ENCODE results near the gene SMYD2.

Gene SMYD2

DNA sequence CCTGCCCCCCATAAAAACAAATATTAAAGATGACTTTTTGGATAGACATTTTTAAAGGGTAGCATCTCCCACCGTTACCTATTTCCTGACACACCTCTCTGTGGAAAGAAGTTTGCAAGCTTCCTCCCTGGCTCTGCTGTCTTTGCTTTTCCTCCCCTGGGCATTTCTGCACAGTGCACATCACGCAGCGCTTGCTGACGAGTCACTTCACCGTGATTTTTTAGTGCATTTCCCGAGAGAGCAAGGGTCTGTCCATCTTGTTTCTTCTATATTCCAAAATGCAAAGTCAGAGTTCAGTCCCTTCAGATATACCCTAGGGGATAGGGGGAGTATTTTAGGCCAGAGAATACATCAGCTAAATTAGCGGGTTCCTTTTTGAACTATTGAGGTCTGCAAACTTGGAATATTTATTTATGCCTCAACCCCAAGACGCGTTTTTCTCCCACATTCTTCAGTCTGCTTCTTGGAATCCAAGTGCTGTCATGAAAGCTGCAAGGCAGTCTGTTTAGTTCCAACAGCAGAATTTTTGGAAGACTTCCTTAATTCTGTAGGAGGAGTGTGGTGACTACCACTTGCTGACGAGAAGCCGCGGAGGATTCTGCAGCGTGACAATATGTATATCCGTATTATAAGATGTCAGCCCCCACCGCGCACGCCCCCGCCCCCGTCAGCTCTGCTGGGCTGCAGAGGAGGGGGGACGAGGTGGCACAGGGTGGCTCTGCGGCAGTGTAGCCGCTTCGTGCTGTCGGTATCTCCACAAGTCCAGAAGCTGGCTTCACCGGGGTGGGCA lies 22.4 kb downstream of the SMYD2 start:
- no peak for DNase-seq

DNA sequence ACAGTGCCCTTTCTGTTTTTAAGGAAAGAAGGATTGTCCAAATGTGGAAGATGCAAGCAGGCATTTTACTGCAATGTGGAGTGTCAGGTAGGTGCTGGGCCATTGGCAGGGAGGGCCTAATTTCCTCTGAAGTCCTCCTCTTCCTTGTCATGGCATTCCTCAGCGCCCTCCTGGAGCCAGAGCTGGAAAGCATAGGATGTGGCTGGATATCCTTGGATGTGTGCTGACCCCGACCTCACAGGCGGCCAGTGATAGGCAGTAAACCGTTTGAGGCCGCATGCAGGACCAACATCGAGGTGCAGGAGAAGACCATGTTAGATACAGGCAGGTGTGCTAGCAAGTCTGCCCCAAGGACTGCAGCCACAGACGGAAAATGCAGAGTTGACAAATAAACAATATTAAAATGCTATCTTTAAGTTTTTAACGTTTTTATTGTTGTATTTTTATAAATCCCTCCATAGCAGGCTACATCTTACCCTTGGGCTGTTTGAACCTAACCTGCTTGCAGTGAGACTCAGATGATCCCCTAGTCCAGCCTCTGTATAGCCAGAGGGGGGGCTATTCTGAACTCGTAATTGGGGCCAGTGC lies 24.3 kb downstream of the SMYD2 start:
- DNase-seq = no peak

DNA sequence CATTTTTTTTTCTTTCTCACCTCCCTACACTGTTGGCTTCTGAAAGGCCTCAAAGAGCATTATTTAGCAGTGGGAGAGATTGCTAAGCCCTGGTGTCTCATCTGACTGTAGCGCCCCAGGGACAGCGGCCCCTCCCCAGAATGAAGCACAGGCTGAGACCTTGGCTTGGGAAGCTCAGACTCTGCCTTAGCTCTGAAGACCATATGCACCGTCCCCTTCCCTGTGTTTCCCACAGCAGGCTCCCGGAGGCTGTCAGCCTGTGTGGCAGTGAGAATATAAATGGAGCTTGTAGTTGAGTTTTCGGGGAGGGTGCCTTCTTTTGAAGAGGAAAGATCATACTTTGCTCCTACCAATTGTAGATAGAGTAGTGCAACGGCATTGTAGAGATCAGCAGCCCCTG lies 25.3 kb downstream of the SMYD2 start:
- DNase-seq = no peak

DNA sequence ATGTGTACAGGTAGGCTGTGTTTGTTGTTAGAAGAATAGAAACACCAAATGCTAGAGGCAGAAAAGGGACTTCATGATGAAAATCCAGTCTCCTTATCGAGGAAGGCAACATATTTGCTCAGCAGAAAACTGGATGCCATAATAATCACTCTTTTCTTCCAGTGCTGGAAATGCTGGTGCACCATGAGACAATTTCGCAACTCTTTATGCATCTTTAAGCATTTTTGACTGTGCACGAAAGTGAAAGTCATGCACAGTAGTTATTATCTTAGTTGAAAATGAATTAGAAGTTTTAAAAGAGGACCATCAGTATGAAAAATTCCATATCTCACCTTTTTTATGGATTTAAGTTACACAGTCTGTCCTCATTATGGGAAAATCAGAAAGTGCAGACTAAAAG lies 29.1 kb downstream of the SMYD2 start:
- no peak for DNase-seq

DNA sequence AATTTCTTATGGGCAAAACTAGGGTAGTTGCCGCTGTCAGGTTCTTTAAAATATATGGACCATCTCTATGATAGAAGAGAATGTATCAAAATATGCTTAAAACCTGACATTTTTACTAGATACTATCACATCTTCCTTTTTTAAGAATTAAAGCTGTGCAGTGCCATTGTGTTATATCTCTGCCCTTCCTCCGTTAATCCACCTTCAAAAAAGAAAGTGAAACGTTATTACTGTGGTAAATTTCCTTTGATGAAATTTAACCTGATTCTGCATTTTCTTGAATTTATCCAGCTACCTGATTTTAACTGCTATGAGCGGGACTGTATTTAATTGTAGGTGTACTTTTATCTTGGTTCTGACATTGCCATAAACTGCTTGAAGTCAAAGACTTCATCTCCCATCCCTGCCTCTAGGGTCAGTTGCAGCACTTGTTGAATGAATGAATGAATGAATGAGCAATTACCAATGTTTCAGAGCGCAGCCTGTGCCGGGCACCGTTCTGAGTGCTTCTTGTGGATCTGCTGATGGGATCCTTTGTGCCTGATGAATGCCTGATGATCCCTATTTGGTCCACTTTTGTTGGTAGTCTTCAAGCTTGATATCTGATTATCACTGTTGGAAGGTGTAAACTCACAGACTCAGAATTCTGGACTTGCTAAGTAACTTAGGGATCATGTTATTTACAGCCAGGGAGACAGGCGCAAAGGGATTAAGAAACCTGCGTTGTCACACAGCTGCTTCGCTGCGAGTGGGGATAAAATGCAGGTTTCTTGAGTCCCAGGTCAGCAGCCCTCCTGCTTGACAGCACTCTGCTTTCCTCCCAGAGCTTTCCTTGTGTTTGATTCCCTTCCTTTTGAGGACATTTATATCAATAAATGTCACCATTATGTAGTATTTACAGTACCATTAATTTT lies 30.1 kb downstream of the SMYD2 start:
- no peak for DNase-seq

DNA sequence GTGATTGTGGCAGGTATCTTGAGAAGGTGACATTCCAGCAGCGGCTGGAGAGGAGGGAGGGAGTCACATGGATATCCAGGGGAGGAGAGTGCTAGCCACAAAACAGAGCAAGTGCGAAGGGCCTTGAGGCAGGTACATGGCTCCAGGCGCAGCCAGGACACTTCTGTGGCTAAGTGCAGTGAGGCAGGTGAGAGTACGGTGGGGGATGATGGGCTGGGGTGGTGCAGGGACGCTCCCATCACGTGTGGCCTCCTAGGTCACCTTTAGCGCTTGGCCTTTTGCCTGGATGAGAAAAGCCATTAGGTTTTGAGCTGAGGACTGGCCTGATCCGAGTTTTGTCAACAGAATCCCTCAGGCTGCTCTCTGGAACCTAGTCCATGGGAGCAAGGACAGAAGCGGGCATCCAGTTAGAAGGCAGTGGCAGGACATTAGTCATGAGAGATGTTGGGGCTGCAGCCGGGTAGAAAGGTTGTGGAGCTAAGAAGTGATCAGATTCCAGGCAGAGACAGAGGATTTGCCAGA lies 31.6 kb downstream of the SMYD2 start:
- no peak for DNase-seq

DNA sequence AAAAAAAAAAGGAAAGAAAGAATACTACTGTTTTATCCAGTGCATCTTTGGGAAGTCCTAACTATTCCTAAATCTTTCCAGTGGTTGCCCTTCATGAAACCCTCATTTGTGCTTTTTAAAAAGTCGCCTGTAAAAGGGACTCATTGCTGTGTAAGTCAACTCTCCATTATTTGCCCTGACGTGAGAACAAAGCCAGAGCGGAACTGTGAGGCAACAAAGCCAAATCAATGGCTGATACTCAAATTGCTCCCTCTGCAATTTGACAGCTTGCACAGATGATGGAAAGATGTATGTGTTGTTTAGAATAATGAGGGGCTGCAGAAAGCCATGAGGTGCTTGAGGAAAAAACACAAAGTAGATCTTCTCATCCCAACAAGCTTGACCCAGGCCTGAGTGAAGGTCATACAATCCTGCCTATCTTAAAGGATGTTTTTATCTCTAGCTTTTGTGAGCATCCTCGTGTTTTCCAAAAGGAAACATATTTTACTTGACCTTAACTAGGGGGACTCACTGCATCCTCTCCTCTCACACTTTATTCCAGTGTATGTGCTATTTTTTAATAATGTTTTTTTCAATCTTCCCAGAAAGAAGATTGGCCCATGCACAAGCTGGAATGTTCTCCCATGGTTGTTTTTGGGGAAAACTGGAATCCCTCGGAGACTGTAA lies 33.4 kb downstream of the SMYD2 start:
- DNase-seq = no peak

DNA sequence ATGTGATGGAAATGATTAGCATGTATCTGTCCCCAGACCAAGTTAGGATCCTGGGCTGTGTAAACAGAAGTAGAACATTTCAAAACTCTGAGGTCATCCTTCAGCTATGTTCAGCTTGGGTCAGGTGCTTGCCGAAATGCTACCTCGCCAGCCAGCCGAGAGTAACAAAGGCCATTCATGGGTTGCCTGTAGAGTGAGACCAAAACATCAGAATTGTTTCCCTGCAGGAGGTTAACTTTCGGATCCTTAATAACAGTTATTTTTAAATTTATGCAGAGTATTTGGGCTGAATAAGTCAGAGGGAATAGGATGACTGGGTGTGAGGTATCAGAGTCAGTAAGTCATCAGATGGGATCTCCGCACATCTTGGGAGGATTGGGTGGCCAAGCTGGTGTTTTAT lies 35.6 kb downstream of the SMYD2 start:
- no peak for DNase-seq

DNA sequence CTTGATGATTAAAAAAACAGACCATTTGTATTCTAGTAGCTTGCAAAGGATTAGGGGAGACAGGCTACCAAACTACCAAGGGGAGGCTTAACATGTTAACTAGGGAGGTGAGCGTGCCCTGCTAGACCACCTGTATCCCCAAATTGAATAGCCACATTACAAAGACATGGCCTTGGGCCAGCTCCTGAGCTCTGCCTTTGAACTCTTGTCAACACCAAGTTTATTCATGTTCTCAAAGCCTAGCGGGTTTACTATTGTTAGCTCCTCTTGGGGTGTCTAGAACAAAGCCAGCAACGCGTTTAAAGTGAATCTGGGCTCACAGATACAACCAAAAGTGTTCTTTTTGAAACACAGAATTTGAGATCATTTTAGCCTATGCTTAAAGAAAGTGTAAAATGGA lies 36.3 kb downstream of the SMYD2 start:
- no peak for DNase-seq

DNA sequence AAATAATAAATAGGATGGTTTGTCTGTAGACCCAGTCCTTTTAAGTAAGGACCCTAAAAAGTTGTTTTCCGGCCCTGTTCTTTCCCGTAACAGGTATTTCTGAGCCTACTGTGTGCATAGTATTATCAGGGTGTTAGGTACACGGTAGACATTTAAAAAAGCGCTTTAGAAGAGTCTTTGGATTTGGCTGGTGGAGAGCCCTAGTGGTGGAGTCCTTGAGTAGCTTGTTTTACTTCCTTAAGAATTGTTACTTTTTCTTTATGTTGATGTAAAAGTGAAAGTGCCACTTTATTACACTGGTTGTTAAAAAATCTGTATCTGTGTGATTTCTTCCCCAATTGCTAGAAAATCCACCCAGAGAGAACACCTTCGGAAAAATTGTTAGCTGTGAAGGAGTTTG lies 36.8 kb downstream of the SMYD2 start:
- no peak for DNase-seq

DNA sequence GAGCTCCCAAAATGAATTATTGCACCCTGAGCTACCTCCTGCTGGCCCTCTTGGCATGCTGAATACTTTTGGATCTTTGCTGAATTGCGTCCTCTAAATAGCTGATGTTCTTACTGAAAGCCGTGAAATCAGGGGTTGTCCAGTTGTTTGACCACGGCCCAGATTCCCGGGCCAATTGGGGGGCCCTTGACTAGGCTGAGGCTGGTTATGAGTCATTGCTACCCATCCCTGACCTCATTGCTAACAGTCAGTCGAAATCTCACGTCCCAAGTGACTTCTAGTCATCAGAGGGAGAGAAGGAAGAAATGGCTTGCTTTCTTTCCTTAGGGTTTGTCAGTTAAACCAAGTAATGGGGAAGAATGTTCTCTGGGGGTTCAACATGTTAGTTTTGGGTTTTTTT lies 37.4 kb downstream of the SMYD2 start:
- DNase-seq = no peak

DNA sequence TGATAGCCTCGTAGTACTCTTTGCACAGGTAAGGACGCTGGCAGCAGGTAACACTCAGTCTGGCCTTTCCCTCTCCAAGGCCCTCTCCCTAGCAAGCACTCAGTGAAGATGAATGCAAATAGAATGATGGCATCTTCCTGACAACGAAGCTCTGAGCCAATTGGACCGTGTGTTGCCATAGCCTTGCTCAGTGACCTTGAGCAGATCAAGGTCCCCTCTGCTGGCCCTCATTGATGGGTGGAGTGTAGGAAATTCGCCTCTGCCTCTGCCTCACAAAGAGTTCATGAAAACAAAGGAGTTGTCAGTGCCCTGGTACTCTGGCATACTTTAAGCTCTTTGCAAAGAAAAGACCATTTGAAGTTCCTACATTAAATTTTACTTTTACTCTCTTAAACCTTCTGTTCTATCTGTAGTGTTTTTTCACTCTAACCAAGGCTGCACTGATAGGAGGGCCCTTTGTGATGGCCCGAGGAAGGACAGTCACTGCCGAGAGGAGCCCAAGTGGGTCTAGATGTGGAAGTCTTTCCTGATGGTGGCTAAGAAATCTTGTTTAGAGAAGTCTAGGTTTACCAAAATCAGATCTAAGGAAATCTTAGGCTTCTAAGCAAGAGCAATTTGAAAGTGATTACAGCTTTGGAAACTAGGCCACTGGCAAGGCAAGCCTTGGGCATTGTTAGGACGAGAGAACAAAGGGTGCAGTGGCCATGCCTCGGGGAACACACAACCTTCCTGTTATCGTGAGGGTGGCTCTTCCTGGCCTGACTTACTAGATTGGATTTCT lies 38.2 kb downstream of the SMYD2 start:
- no peak for DNase-seq

DNA sequence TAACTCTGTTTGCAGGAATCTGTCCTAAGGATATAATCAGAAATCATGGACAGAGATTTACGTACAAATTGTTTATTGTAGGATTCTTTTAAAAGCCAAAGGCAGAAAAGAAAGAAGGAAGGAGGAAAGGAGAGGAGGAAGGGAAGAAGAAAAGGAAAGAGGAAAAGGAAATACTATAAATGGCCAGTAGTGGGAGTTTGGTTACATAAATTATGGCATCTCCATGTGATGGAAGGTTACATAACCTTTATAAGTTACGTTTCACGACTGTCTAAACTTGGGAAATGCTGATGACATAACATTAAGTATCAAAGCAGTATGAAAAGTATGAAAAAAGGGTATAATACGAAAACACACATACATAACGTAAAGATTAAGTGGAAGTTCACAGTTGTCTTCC lies 39.0 kb downstream of the SMYD2 start:
- DNase-seq = no peak

DNA sequence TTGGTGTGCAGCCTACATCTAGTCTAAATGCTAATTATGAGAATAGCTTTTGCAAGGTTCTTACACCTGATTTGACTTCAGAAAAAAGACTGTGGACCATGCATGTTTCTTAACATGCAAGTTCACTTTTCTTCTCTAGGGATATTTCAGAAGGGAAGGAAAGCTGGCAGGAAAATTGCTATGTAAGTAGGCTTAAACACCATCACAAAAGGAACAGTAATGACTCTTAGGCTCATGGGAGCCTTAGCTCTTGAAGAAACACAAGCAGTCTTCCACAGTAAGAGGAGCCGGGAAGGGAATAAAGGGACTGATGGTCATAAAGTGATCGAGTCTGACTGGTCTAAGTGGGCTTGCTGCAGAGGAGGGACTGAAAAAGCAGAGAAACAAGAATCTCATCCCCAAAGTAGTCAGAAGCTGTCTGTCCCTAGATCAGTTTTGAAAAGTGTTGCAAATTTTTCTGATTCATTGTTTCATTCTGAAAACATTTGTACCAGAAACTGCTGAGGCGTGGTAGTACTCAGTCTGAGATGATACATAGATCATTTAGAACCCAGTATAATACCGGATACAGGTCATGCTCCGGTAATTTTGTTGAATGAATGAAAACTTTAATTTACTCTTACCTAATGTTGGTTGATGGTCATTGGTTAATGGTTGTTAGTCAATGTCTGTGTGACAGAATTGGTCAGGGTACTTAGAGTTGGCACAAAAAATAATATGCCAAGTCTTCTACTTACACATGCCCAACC lies 40.9 kb downstream of the SMYD2 start:
- no peak for DNase-seq

DNA sequence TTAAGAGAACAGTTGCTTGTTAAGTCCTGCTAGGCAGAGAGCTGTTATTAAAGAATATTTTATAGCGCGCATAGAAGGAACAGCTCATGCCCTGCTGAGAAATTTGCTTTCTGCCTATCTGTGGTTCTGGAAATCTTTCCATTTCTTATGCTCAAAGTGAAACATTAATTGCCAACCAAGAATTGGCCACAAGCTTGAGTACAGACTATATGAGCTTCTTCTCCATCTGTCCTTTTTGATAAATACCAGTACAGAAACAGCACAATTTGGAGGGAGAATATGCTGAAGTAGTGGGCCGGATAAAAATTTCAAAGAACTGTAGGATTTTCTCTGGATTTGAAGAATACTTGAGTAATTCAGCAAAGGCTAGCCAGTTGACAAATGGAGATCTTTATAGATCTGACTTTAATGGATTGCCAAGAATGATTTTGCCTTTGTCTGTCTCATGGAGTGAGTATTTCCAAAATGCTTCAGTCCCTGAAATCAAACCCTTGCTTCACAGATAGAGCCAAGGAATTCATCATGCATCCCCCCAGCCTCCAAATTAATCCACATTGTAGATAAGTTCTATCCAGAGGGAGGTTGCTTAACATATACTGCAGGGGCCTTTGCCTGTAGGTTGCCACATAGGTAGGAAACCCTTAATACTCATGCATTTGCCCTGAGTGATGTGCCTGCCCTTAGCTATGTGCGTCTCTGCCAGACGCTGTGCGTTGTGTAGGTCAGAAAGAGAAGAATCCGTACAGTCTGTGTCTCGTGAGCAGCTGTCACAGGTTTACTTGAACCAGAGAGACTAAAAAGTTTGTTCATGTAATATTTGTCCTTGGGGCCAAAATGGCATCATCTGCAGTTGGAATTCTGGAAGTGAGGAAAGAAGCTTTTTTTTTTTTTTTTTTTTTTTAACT lies 44.2 kb downstream of the SMYD2 start:
- no peak for DNase-seq

DNA sequence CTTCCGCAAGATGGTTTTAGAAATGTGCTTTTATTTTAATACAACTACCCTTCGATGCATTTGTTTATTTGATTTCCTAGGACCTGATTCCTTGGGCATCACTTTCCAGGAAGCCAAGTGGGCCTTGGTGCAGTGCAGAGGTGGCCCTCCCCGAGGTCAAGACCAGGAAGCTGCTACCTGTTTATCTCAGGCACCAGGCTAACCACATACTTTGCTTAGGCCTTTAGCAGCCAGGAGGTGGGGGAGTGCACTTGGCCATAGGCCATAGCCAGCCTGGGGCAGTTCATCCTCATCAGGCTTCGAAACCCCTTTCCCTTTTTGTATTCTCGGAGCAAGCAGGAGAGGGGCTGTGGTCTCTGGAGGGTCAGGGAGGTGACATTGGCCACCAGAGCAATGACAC lies 45.4 kb downstream of the SMYD2 start:
- no peak for DNase-seq

DNA sequence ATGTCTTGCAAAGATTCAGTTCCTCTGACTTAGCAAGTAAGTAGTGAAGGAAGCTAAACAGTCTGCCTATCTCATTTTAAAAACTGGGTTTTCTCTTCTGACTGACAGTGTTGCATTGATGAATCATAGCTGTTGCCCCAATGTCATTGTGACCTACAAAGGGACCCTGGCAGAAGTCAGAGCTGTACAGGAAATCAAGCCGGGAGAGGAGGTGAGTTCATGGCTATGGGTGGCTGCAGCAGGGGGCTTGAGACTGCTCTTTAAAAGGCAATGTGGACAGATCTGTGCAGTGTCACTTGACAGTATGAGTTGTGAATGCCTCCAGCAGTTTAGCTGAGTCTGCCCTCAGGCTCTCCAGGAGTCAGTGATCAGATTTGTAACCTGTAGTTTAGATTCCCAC lies 46.6 kb downstream of the SMYD2 start:
- DNase-seq = no peak

DNA sequence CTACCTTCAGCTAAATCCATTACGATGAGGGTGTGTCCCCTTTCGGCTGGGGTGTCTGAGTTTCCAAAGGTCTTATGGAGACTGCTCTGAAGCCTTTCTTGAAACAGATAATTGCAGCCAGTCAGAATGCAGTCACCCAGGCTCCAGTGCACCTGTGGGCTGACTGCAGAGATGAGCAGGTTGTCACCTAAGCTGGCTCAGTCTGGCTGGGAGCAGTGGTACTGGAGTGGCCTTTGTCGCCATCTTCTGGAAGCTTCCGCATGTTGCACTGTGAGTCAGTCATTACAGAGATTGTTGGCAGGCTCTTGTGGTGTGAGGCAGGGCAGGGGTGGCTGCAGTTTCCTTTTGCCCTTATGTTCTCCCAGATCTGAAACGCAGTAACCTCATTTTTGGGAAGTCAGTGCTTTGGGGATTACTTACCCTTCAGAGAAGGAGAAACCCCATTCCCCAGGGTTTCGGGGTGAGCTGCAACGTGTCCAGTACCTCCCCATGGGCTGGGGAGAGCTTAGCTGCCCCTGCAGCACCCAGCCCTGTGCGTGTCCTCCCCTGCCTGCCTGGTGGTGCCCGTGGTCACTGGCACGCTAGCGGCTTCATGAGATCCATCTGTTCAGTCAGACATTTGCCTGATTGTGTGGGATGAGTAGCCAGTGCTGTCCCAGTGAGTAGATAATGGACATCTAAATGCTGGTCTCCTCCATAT lies 48.0 kb downstream of the SMYD2 start:
- DNase-seq = peak; percentile 80

DNA sequence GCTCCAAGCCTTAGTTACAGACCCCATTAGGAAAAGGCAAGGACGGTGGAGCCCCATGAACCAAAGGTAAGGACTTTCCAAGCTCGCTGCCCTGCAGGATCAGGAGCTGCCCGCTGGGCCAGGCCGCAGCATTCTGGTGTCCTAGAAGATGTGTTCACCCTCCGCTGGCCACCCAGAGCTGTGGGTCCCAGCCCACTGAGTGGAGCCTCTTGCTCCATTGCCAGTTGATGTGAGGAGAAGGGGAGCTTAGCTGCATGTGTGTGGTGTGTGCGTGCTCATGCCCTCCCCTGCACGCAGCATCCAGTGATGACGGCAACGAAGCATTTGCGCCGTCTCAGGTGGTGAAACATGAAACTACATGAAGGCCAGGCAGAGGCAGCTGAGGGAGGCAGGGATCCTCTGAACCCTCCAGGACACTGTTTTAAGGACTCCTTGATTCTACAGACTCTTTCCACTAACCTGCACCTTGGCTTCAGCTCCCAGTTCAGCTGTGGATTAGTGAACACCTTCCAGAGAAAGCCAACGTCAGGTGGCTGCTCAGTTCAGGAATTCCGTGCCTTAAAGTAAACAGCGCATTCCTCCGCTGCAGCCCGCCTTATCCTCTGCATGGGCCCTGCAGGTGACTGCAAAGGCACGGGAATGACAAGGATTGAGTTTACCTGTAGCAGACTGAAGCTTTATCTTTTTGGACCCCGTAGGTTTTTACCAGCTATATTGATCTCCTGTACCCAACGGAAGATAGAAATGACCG lies 48.7 kb downstream of the SMYD2 start:
- no peak for DNase-seq

Data from activated CD8-positive, alpha-beta memory T cell treated with anti-CD3 and anti-CD28 coated beads, Interleukin-2, amount 50 U/mL, for 48 hours (primary cell).